Measurements from ENCODE around the gene TBC1D22A.

Gene TBC1D22A

DNA sequence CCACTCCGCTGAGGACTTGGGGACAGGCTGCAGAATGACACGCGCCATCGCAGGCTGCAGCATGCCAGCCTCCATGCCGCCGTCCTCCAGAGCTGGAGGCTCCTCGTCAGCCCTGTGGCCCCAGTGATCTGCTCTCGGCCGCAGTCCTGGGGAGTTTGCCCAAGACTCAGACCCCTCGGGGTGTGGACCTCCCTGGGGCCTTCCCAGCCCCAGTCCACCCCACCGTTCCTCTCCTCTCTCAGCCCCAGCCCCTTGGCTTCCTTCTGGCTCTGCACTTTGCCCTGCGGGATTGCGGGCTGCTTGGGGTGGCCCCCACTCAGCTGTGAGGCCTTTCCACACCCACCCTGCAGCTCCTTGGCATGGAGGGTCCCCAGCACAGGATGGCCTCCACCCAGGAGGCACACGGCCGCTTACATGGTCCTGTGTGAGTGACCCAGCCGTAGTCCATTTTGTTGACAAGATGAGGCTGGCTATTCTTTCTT, 414.9 kb downstream of the TBC1D22A start:
- DNase-seq: no peak

DNA sequence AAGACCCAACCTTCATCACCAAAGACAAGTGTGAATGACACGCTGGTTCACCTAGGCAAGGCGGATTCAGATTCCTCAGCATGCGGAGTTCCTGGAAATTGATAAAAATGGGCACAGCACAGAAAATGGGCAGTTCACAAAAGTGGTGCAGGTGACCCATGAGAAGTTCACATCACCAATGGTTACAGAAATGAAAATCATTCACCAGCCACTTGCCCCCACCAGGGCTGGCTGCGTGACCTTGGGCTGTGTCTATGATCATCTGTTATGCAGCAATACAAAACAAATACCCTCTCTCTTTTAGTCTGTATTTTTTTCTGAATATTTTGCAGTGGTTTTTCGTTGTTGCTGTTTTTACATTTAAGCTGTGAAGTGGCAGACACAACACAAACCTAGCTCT, 415.9 kb downstream of the TBC1D22A start:
- DNase-seq: no peak

- DNase-seq: no peak
Measured at GRCh38 chr22:47180796-47181195, 418.3 kb downstream of the TBC1D22A start.

DNA sequence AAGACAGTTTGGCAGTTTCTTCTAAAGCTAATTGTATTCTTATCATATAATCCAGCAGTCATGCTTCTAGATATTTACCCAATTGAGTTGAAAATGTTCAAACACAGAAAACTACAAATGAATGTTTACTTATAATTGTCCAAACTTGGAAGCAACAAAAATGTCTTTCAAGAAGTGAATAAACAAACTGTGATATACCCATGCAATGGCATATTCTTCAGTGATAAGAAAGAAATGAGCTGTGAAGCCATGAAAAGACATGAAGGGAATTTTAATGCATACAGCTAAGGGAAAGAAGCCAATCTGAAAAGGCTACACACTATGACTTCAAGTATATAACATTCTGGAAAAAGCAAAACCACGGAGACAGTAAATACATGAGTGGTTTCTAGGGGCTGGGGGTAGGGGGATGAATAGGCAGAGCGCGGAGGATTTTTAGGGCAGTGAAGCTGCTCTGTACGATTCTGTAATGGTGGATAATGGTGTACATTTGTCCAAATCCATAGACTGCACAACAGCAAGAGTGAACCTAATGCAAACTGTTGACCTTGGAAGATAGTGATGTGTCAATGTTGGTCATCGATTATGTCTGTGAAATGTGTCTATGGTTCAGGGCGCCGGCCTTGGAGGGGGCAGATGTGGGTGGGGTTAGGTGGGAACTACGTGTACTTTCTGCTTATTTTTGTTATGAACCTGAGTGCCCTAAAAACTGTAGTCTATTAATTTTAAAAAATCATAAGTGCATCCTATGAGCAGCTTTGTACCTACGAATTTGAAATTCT, 424.9 kb downstream of the TBC1D22A start:
- no peak for DNase-seq

GRCh38 chr22:47188261-47189055, 426.0 kb downstream of the TBC1D22A start:
- no peak for DNase-seq

DNA sequence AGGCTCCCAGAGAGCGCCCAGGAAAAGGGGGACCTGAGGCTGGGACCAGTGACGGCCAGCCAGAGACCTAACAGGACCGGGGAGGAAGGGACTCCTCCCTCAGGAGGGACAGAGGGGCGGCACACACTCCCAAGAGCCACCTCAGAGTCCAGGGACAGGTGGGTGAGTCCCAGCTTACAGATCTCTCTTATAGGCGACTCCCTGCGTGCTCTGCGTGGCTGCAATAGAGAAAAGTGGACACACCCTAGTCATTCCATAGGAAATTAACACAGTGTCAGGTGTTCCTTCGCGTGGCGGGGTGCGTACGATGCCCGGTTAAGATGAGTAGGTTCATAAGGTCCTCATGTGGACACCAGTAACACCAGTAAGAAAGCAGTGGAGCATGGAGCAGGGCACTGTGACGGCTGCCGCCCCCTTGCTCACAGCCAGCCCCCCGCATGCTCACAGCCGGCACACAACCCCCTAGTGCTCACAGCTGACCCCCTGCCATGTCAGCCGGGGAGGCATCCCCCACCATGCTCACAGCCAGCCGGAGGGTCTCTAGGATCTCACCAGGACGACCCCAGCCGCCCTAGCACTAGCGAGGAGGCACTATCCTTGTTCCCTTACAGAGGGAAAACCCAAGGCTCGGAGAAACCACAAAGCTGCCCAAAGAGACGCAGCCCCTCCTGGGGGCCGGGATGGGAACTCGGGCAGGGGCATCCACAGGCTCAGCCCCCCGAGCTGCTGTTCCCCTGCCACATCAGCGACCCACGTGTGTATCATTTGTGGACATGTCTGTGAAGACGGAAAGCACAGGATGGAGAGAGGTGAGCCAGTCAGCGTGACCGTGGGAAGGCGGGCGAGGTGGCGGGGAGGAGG, 426.8 kb downstream of the TBC1D22A start:
- no peak for DNase-seq

DNA sequence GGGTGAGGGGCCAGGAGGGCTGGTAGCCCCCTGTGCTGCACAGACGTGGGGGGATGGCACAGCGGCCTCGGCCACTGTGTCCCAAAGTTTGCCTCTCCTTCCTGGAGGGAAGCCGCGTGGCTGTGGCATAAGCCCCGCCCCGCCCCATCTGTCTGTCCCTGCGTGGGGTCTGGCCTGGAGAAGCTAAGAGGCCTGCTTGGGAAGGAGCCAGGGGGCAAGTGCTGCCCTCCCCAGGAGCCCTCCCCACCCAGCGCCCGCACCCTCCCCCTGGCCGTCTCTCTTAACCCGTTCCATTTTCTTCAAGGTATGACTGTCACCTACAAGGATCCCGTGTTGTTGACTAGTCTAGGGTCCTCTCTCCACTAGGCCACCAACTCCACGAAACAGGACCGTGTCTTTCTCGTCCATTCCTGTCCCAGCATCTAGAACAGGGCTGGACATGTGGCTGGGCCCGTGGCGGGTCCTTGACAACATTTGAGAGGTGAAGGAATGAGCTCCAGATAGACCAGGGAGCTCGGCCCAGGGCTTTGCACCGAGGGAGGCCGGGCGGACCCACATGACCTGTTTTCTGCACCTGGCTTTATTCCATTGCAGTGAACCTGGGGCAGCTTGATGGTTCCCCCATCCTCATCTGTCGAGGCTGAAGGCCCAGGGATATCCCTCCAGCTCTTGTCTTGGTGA, 428.0 kb downstream of the TBC1D22A start:
- no peak for DNase-seq

DNA sequence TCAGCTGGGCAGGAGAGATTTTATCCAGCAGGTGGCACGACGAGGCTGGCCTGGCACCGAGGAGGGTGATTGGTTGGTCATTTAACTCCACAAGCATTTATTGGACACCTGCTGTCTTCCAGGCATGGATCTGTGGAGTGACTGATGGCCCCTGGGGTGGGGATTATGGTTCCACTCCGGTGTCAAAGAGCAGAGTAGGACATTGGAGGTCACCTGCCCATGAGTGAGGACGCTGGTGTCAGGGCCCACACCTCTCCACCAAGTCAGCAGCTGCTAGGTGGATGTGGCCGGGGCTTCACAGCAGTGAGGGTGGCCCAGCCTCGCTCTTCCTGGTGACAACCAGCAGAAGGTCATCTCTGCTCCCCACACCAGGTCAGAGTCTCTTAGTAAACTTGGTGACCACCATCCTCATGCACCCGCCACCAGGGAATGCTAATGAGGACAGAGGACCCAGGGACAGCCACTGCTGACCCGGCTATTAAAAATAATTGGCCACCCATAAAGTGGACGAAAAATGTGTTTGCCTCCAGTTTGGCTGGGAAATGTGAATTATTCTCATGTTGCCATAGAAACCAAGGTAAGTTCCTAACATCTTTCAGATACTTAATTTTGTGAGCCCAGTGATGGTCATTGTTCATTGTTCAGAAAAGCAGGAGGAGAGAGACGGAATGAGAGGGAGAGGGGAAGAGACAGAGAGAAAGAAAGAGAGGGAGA, 428.7 kb downstream of the TBC1D22A start:
- no peak for DNase-seq

GRCh38 chr22:47191671-47192650, 429.5 kb downstream of the TBC1D22A start:
- DNase-seq: peak; percentile 35

DNA sequence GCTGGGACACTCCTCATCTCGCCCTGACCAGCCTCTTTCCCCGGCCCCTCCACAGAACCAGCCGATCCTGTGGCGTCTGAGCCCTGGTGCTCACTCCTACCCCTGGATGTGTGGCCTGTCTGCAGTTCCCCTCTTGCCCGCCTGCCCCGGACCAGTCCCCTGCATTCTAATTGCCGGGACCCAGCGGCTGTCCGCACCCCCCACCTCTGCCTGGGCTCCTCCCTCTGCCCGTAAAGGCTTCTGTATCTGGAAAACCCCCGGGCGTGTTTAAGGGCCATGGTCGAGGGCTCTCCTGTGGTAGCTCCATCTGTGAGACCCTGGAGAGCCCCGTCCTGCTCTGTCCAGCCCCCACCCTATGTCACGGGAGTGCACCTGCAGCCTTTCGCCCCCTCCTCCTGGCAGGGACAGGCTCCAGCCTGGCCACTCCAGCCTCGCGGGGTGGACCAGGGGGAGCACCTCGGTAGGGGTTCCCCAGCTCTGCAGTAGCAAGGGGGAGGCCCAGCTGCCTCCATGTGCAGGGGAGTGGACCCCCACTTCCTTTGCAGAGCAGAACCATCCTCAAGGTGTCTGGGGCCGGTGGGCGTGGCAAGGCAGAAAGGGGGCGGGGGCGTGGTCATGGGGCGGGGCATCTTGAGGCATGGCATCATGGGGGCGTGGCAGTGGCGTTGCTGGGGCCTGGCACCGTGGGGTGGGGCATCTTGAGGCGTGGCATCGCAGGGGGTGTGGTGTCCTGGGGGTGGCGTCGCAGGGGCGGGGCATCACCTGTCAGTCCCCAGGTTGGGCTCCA, 430.4 kb downstream of the TBC1D22A start:
- peak; percentile 47 for DNase-seq

DNA sequence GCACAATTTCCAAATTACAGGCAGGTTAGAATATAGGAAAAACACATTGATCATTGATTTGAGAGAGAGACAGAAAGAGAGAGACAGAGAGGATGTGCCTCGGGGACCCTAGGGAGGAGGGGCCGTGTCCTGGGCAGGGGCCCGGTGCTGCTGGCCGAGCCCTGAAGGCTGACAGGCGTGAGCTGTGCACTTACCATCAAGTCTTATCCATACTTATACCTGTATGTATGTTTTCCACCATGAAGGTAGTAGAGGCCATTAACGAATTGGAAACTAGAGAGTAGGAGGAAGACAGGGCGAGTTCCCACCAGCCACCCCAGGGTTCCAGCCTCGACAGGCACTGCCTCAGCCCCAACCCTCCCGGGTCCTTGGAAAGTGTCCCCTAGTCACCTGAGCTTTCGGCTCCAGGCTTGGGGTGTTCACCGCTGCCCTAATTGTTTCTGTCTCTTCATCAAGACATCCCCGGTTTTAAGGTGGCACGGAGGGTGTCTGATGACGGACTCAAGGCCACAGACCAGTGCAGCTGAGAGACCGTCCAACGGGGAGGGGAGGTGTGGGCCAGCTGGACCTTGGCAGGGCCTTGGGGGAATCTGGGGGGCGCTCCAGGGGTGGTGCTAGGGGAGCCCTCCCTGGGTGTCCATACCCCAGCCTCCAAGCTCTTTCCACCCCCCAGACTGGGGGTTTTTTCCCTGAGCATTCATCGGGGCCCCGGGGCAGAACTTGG, 431.3 kb downstream of the TBC1D22A start:
- peak; percentile 45 for DNase-seq

DNA sequence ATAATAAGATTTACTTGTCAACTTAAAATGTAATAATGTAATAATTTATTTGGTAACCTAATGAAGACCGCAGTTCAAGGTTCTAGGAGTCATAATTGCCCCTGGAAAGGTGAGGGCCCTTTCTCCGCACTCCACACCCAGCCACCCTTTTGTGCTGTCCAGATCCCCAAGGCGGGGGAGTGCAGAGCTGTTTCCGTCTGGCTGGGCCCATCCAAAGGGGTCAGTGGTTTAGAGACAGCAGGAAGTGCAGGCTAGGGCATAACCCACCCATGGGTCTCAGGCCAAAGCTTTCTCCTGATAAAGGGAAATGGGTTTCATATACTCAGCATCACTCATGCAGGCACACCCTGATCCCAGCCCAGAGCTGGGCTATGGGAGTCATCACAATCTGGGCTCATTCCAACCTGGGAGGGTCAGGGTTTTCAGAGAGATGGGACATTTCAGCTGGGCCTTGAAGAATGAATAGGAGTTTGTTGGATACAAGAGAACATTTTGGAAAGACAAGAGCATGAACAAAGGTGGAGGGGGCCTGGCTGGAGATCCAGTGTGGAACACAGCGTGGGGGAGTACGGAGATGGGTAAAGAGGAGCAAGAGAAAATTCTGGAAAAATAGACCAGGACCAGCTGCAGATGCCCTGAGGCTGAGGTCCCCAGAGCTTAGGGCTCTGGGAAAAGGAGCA, 432.2 kb downstream of the TBC1D22A start:
- peak; percentile 33 for DNase-seq

GRCh38 chr22:47195156-47195483, 432.7 kb downstream of the TBC1D22A start:
- DNase-seq: peak; percentile 47

GRCh38 chr22:47195484-47196165, 433.2 kb downstream of the TBC1D22A start:
- DNase-seq: peak; percentile 51

DNA sequence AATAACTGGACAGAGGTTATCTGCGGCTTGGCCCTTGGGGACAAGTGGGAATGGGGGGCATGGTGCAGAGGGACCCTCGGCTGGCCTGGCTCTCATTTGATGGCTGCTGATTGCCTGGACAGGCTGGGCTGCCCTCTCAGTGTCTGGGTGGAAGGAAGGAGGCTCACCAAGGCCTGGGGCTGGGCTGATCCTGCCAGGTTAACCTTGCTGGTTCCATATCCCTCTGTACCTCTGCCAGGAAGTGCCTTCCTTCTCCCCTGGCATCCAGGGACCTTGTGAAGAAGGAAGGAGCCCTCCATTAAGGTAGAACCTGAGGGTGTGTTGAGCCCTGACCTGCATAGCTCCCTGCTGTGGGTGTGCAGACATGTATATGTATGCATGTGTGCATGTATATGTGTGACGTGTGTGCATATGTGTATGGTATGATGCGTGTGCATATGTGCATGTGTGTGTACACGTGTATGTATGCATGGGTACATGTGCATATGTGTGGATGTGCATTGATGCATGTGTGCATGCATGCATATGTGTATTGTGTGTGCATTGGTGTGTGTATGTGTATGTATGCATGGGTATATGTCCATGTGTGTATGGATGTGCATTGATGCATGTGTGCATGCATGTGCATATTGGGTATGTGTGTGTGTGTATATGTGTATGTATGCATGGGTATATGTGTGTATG, 433.9 kb downstream of the TBC1D22A start:
- peak; percentile 41 for DNase-seq

GRCh38 chr22:47196881-47197772, 434.7 kb downstream of the TBC1D22A start:
- DNase-seq: peak; percentile 44
